ENCODE results near the gene GNAQ.

- no peak for TF ChIP-seq CTCF (IDR thresholded peaks at IDR 0.05)
- TF ChIP-seq POLR2AphosphoS5 (IDR thresholded peaks at IDR 0.05; ENCODE audit: low read depth, low read length), result no peak
- TF ChIP-seq ZBTB33 (IDR thresholded peaks at IDR 0.05; ENCODE audit: borderline replicate concordance, low read depth), result no peak
- TF ChIP-seq RFX5 (IDR thresholded peaks at IDR 0.05; ENCODE audit: low read length), result no peak
- TF ChIP-seq EP300 (IDR thresholded peaks at IDR 0.05; ENCODE audit: borderline replicate concordance in 1 of 2, low read depth in 1 of 2, low read length in 1 of 2), result no peak
- TF ChIP-seq JUND (IDR thresholded peaks at IDR 0.05), result no peak
- no peak for TF ChIP-seq YY1 (IDR thresholded peaks at IDR 0.05; ENCODE audit: low read depth)
- TF ChIP-seq USF2 (IDR thresholded peaks at IDR 0.05; ENCODE audit: borderline replicate concordance, low read depth, low read length), result no peak
Measured at GRCh38 chr9:78041971-78042370, 10.4 kb upstream of the GNAQ start.

Data from SK-N-SH (cell line).